HPDE6-E6E7 (cell line): Measurements from ENCODE around the gene IL19.

Experiments
- DNase-seq: peaks from one replicate; pipeline ENCODE4 v3.0.0; 2011; ENCODE audit warnings: missing footprints; ENCODE audit errors: extremely low spot score

IL19 gene

GRCh38 chr1:206863266-206863665 is 92.7 kb downstream of the IL19 start:
- DNase-seq: no peak

GRCh38 chr1:206864939-206865671 is 94.5 kb downstream of the IL19 start, which contains the start of gene IL20:
IL20 (plus strand) TSS chr1:206865623; CDS start chr1:206865853, 230 bp downstream.
- DNase-seq: peak; percentile 63

GRCh38 chr1:206866062-206866461 is 95.5 kb downstream of the IL19 start:
- no peak for DNase-seq

- no peak for DNase-seq
Measured at GRCh38 chr1:206867239-206867638, 96.7 kb downstream of the IL19 start.

- no peak for DNase-seq
Measured at GRCh38 chr1:206867716-206868115, 97.1 kb downstream of the IL19 start.

GRCh38 chr1:206868264-206868663 is 97.7 kb downstream of the IL19 start:
- DNase-seq: no peak

- DNase-seq: no peak
Measured at GRCh38 chr1:206872139-206872538, 101.6 kb downstream of the IL19 start.

GRCh38 chr1:206873603-206874188 is 103.1 kb downstream of the IL19 start:
- peak; percentile 51 for DNase-seq

- no peak for DNase-seq
Measured at GRCh38 chr1:206875752-206876377, 105.3 kb downstream of the IL19 start.

- no peak for DNase-seq
Measured at GRCh38 chr1:206878456-206878855, 107.9 kb downstream of the IL19 start.

- no peak for DNase-seq
Measured at GRCh38 chr1:206880314-206880713, 109.7 kb downstream of the IL19 start.

GRCh38 chr1:206882555-206882954 is 112.0 kb downstream of the IL19 start:
- no peak for DNase-seq

- DNase-seq: no peak
Measured at GRCh38 chr1:206883160-206883559, 112.6 kb downstream of the IL19 start.

- DNase-seq: no peak
Measured at GRCh38 chr1:206883876-206884275, 113.3 kb downstream of the IL19 start.

- DNase-seq: no peak
Measured at GRCh38 chr1:206885341-206886060, 114.9 kb downstream of the IL19 start.

- DNase-seq: no peak
Measured at GRCh38 chr1:206886831-206887230, 116.3 kb downstream of the IL19 start.

- no peak for DNase-seq
Measured at GRCh38 chr1:206887701-206888100, 117.1 kb downstream of the IL19 start.

GRCh38 chr1:206890125-206891060 is 119.8 kb downstream of the IL19 start:
- peak; percentile 69 for DNase-seq

GRCh38 chr1:206891412-206891811 is 120.8 kb downstream of the IL19 start:
- no peak for DNase-seq
